GM19438 (cell line): ENCODE results near the gene MPC2.

ENCODE experiments used
- ATAC-seq: cut with Tn5 transposase; IDR thresholded peaks from one replicate; pipeline ENCODE4 v1.9.1; 2021; ENCODE audit warnings: low read depth; ENCODE audit not compliant: unreplicated experiment

MPC2 gene

GRCh38 chr1:167936930-167937708, at the start of gene MPC2:
TSS of gene MPC2 (minus strand) at chr1:167937072. CDS start at chr1:167935841, 1,231 bp downstream.
- peak; percentile 9 for ATAC-seq

GRCh38 chr1:167984886-167985489, 48.1 kb upstream of the MPC2 start:
- ATAC-seq = no peak

- ATAC-seq = no peak
Observed at GRCh38 chr1:167983797-167984420, 47.0 kb upstream of the MPC2 start.

- no peak for ATAC-seq
Observed at GRCh38 chr1:167981933-167982332, 45.1 kb upstream of the MPC2 start.

- ATAC-seq = no peak
Observed at GRCh38 chr1:167977245-167977644, 40.4 kb upstream of the MPC2 start.

- ATAC-seq = no peak
Observed at GRCh38 chr1:167974698-167975097, 37.8 kb upstream of the MPC2 start.

- no peak for ATAC-seq
Observed at GRCh38 chr1:167973832-167974231, 37.0 kb upstream of the MPC2 start.

- no peak for ATAC-seq
Observed at GRCh38 chr1:167968569-167968968, 31.7 kb upstream of the MPC2 start.

- no peak for ATAC-seq
Observed at GRCh38 chr1:167966050-167966449, 29.2 kb upstream of the MPC2 start.

- ATAC-seq = no peak
Observed at GRCh38 chr1:167964646-167965045, 27.8 kb upstream of the MPC2 start.

GRCh38 chr1:167957710-167958109, 20.8 kb upstream of the MPC2 start:
- no peak for ATAC-seq

- ATAC-seq = no peak
Observed at GRCh38 chr1:167955915-167956314, 19.0 kb upstream of the MPC2 start.

GRCh38 chr1:167950569-167950968, 13.7 kb upstream of the MPC2 start:
- no peak for ATAC-seq

GRCh38 chr1:167949785-167950184, 12.9 kb upstream of the MPC2 start:
- no peak for ATAC-seq

- no peak for ATAC-seq
Observed at GRCh38 chr1:167947733-167948132, 10.9 kb upstream of the MPC2 start.

- no peak for ATAC-seq
Observed at GRCh38 chr1:167943541-167943940, 6.7 kb upstream of the MPC2 start.

GRCh38 chr1:167940264-167940663, 3.4 kb upstream of the MPC2 start:
- no peak for ATAC-seq

GRCh38 chr1:167938080-167938636, 1.3 kb upstream of the MPC2 start:
- no peak for ATAC-seq

- ATAC-seq = no peak
Observed at GRCh38 chr1:167937709-167938010, 788 bp upstream of the MPC2 start.

GRCh38 chr1:167936068-167936929, 573 bp downstream of the MPC2 start, which contains the start of gene DCAF6:
TSS of gene DCAF6 (plus strand) at chr1:167936683. CDS start at chr1:167936912, 229 bp downstream.
- peak; percentile 72 for ATAC-seq
